CD8-positive, alpha-beta memory T cell (primary cell): ENCODE data around the gene KCNH5. TPM values are rescaled to one million over a fixed set of nuclear protein-coding genes. Genes with fewer than 3 reads are reported as not detected.

Experiments
- CTCF ChIA-PET: fragments of 350-600 bp; sonication (Branson Sonifier 250); formaldehyde crosslinking; loops from one replicate; lab custom pipeline; 2021; ENCODE audit warnings: antibody characterized with exemption; lab: Charles Lee
- POLR2A ChIA-PET: fragments of 350-600 bp; sonication (Branson Sonifier 250); formaldehyde crosslinking; loops from one replicate; lab custom pipeline; 2021; ENCODE audit warnings: antibody characterized with exemption; lab: Charles Lee
- DNase-seq, 5 donors: peaks; one replicate each; pipeline versions ENCODE4 v3.0.0 to v3.0.0-alpha.2; 2020 to 2022; ENCODE audit warnings: mixed read lengths in 1 of 5
- H3K27ac ChIP-seq: one replicate; pipeline ENCODE4 v1.7.0; 2013; ENCODE audit warnings: low read depth, mild to moderate bottlenecking, low read length, moderate library complexity
- H3K27me3 ChIP-seq: 2 replicates; pipeline ENCODE4 v1.7.0; 2013; ENCODE audit warnings: low read length, mild to moderate bottlenecking; ENCODE audit not compliant: insufficient read depth, poor library complexity, severe bottlenecking
- H3K36me3 ChIP-seq: 2 replicates; pipeline ENCODE4 v1.7.0; 2013; ENCODE audit warnings: mild to moderate bottlenecking, low read length, moderate library complexity; ENCODE audit not compliant: insufficient read depth
- H3K4me1 ChIP-seq: 2 replicates; pipeline ENCODE4 v1.7.0; 2013; ENCODE audit warnings: mild to moderate bottlenecking, low read length, moderate library complexity; ENCODE audit not compliant: insufficient read depth
- H3K4me3 ChIP-seq: 2 replicates; pipeline ENCODE4 v1.7.0; 2013; ENCODE audit warnings: mild to moderate bottlenecking, low read length
- H3K9me3 ChIP-seq: 2 replicates; pipeline ENCODE4 v1.7.0; 2013; ENCODE audit warnings: mild to moderate bottlenecking, low read length
- H3K27ac Mint-ChIP-seq, 8 donors: one replicate each; pipeline ENCODE4 v1.8.0; 2020 to 2021; ENCODE audit warnings: mixed read lengths in 8 of 8, mild to moderate bottlenecking in 6 of 8, inconsistent platforms in 3 of 8, moderate library complexity in 3 of 8
- H3K27me3 Mint-ChIP-seq, 2 donors: one replicate each; pipeline ENCODE4 v1.8.0; 2020 to 2021; ENCODE audit warnings: mixed read lengths in 2 of 2, mild to moderate bottlenecking in 1 of 2, moderate library complexity in 1 of 2
- H3K36me3 Mint-ChIP-seq, 3 donors: one replicate each; pipeline ENCODE4 v1.8.0; 2020 to 2021; ENCODE audit warnings: mixed read lengths in 3 of 3, inconsistent platforms in 1 of 3, mild to moderate bottlenecking in 1 of 3
- H3K4me1 Mint-ChIP-seq, 3 donors: one replicate each; pipeline ENCODE4 v1.8.0; 2020 to 2021; ENCODE audit warnings: mixed read lengths in 3 of 3, inconsistent platforms in 1 of 3, mild to moderate bottlenecking in 1 of 3
- H3K4me3 Mint-ChIP-seq, 7 donors: one replicate each; pipeline ENCODE4 v1.8.0; 2020 to 2021; ENCODE audit warnings: mixed read lengths in 7 of 7, mild to moderate bottlenecking in 6 of 7, moderate library complexity in 4 of 7, inconsistent platforms in 2 of 7
- H3K9me3 Mint-ChIP-seq, 5 donors: one replicate each; pipeline ENCODE4 v1.8.0; 2020 to 2022; ENCODE audit warnings: mixed read lengths in 5 of 5, mild to moderate bottlenecking in 3 of 5, moderate library complexity in 2 of 5, inconsistent platforms in 1 of 5
- polyA plus RNA-seq: library from polyadenylated mRNA; unstranded; fragments of 300-500 nt; fragmentation: Illumina TruSeq; gene quantifications from one replicate; pipeline ENCODE4 v1.2.3, GENCODE V29; 2021
- total RNA-seq, 2 experiments: library from RNA; stranded (reverse); gene quantifications; one replicate each; pipeline ENCODE4 v1.2.3, GENCODE V29; 2021

KCNH5 gene
- total and polyA plus RNA-seq, 3 experiments from 2014 or later = not detected

DNA sequence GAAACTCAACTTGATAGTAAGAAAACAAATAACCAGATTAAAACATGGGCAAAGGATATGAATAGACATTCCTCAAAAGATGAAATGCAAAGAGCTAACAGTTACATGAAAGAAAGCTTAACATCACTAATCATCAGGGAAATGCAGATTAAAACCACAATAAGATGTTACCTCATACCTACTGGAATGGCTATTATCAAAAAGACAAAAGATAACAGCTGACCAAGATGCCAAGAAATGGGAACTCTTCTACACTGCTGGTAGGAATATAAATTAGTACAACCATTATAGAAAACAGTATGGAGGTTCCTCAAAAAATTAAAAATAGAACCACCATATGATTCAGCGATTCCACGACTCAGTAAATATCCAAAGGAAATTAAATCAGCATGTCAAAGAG, 18.8 kb downstream of the KCNH5 start:
- Histone ChIP-seq H3K27me3 (no peaks in the 10 kb centered on the region), H3K4me3 (no peak overlapping the region), H3K4me1 (no peaks in the 10 kb centered on the region), H3K36me3 (no peaks in the 10 kb centered on the region), H3K9me3 (no peaks in the 10 kb centered on the region), H3K27ac (no peak overlapping the region)
- H3K9me3 Mint-ChIP-seq = peaks cover 0 to 3% (median 2%) of the 10 kb centered on the region in 5 donors
- H3K27me3 Mint-ChIP-seq = peaks cover 1 to 3% of the 10 kb centered on the region in 2 donors
- no peaks in the 10 kb centered on the region for H3K36me3 Mint-ChIP-seq
- H3K4me1 Mint-ChIP-seq = no peaks in the 10 kb centered on the region
- no peak overlapping the region for H3K4me3 Mint-ChIP-seq
- POLR2A ChIA-PET = no interaction called here
- no peak for DNase-seq
- H3K27ac Mint-ChIP-seq = no peak overlapping the region
- CTCF ChIA-PET = no interaction called here

- no peak overlapping the region for H3K4me3 ChIP-seq
- H3K9me3 Mint-ChIP-seq = peaks cover 0 to 4% (median 0%) of the 10 kb centered on the region in 5 donors
- H3K4me1 Mint-ChIP-seq = no peaks in the 10 kb centered on the region
- no peaks in the 10 kb centered on the region for H3K36me3 ChIP-seq
- no peaks in the 10 kb centered on the region for H3K27me3 ChIP-seq
- CTCF ChIA-PET = no interaction called here
- POLR2A ChIA-PET = no interaction called here
- no peaks in the 10 kb centered on the region for H3K27me3 Mint-ChIP-seq
- no peaks in the 10 kb centered on the region for H3K36me3 Mint-ChIP-seq
- no peaks in the 10 kb centered on the region for H3K4me1 ChIP-seq
- H3K4me3 Mint-ChIP-seq = no peak overlapping the region
- no peaks in the 10 kb centered on the region for H3K9me3 ChIP-seq
- H3K27ac ChIP-seq = no peak overlapping the region
- no peak overlapping the region for H3K27ac Mint-ChIP-seq
- DNase-seq = no peak
These were observed 30.6 kb downstream of the KCNH5 start for GRCh38 chr14:63014621-63015020.

DNA sequence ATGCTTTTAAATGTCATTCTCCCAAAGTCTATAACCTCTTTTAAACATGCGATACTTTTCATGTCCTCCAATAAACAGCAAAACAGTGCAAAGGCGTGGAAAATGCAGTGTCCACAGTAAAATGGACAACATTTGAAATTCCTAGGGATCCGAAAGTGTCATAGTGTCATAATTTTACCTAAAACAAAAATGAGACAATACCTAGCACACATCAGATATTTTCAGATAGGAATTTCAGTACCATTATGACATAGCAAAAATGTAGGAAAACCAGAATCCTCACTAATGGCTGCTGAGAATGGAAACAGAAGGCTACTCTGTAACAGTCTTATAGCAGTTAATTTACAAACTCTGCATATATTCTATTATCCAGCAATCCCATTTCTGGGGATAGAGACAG, 33.1 kb downstream of the KCNH5 start:
- H3K4me3 ChIP-seq = no peak overlapping the region
- H3K36me3 ChIP-seq = no peaks in the 10 kb centered on the region
- H3K27ac ChIP-seq = no peak overlapping the region
- H3K9me3 ChIP-seq = no peaks in the 10 kb centered on the region
- H3K4me3 Mint-ChIP-seq = no peak overlapping the region
- no peak for DNase-seq
- H3K27me3 Mint-ChIP-seq = no peaks in the 10 kb centered on the region
- H3K36me3 Mint-ChIP-seq = no peaks in the 10 kb centered on the region
- POLR2A ChIA-PET = no interaction called here
- H3K4me1 Mint-ChIP-seq = no peaks in the 10 kb centered on the region
- peaks cover 0 to 4% (median 0%) of the 10 kb centered on the region in 5 donors for H3K9me3 Mint-ChIP-seq
- no peak overlapping the region for H3K27ac Mint-ChIP-seq
- CTCF ChIA-PET = no interaction called here
- no peaks in the 10 kb centered on the region for H3K27me3 ChIP-seq
- no peaks in the 10 kb centered on the region for H3K4me1 ChIP-seq

DNA sequence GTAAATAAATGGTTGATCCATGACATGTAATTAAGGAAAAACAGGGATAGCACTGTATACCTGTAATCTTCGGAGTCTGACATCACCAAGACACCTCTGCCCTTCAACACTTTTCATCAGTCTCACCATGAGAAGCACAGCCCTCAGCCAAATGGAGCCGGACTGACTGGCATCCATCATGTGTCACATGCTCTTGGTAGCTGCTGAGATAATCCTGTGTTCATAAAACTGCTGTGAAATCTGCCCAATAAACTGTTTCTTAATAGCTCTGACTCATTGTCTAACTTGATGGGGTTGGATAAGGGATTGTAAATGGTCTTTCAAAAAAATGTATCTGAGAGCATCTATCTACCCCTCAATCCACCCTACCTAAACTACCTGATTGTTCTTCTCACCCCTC, 33.6 kb downstream of the KCNH5 start:
- no peaks in the 10 kb centered on the region for H3K36me3 ChIP-seq
- Mint-ChIP-seq H3K4me1 (no peaks in the 10 kb centered on the region), H3K27me3 (no peaks in the 10 kb centered on the region), H3K9me3 (peaks cover 0 to 4% (median 0%) of the 10 kb centered on the region in 5 donors), H3K4me3 (no peak overlapping the region), H3K36me3 (no peaks in the 10 kb centered on the region), H3K27ac (no peak overlapping the region)
- no peak overlapping the region for H3K27ac ChIP-seq
- no peaks in the 10 kb centered on the region for H3K27me3 ChIP-seq
- ChIA-PET POLR2A (no interaction called here), CTCF (no interaction called here)
- no peak overlapping the region for H3K4me3 ChIP-seq
- DNase-seq = no peak
- H3K9me3 ChIP-seq = no peaks in the 10 kb centered on the region
- H3K4me1 ChIP-seq = no peaks in the 10 kb centered on the region

- Histone ChIP-seq H3K36me3 (no peaks in the 10 kb centered on the region), H3K4me3 (no peak overlapping the region), H3K27ac (no peak overlapping the region), H3K9me3 (no peaks in the 10 kb centered on the region), H3K4me1 (no peaks in the 10 kb centered on the region), H3K27me3 (no peaks in the 10 kb centered on the region)
- Mint-ChIP-seq H3K4me1 (no peaks in the 10 kb centered on the region), H3K9me3 (peaks cover 0 to 4% (median 0%) of the 10 kb centered on the region in 5 donors), H3K4me3 (no peak overlapping the region), H3K36me3 (no peaks in the 10 kb centered on the region), H3K27ac (no peak overlapping the region), H3K27me3 (no peaks in the 10 kb centered on the region)
- DNase-seq = no peak
- POLR2A ChIA-PET = no interaction called here
- CTCF ChIA-PET = no interaction called here
These were observed 35.8 kb downstream of the KCNH5 start for GRCh38 chr14:63009495-63009894.

DNA sequence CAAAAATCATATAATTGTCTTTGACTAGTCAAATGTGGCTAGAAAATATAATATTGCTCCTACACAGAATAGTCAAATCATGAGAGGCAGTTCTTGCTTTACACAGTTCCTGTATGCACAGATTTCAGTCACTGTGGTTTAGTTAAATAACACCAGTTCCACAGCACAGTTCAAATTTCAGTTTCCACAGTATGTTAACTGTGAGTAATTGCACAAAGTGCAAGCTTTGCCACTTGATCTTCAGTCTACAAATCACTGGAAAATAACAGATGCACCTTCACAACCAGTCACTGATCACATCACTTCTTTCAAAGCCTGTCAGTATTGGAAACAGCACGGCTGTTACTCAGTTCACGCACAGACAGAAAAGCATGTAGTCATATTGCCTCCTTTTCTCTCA, 38.7 kb downstream of the KCNH5 start:
- Histone ChIP-seq H3K27ac (no peak overlapping the region), H3K36me3 (no peaks in the 10 kb centered on the region), H3K9me3 (no peaks in the 10 kb centered on the region), H3K4me3 (no peak overlapping the region), H3K4me1 (no peaks in the 10 kb centered on the region), H3K27me3 (no peaks in the 10 kb centered on the region)
- no peak overlapping the region for H3K27ac Mint-ChIP-seq
- H3K4me1 Mint-ChIP-seq = no peaks in the 10 kb centered on the region
- no peak overlapping the region for H3K4me3 Mint-ChIP-seq
- H3K36me3 Mint-ChIP-seq = no peaks in the 10 kb centered on the region
- peaks cover 0 to 4% (median 0%) of the 10 kb centered on the region in 5 donors for H3K9me3 Mint-ChIP-seq
- no peak for DNase-seq
- CTCF ChIA-PET = no interaction called here
- POLR2A ChIA-PET = no interaction called here
- no peaks in the 10 kb centered on the region for H3K27me3 Mint-ChIP-seq

GRCh38 chr14:62994096-62994495, 51.2 kb downstream of the KCNH5 start:
- ChIA-PET POLR2A (no interaction called here), CTCF (no interaction called here)
- Mint-ChIP-seq H3K27me3 (no peaks in the 10 kb centered on the region), H3K4me1 (no peaks in the 10 kb centered on the region), H3K4me3 (no peak overlapping the region), H3K36me3 (no peaks in the 10 kb centered on the region), H3K9me3 (peaks cover 0 to 3% (median 0%) of the 10 kb centered on the region in 5 donors), H3K27ac (no peak overlapping the region)
- H3K27ac ChIP-seq = no peak overlapping the region
- H3K4me3 ChIP-seq = no peak overlapping the region
- DNase-seq = no peak
- H3K27me3 ChIP-seq = no peaks in the 10 kb centered on the region
- H3K4me1 ChIP-seq = no peaks in the 10 kb centered on the region
- no peaks in the 10 kb centered on the region for H3K36me3 ChIP-seq
- no peaks in the 10 kb centered on the region for H3K9me3 ChIP-seq

- ChIA-PET CTCF (no interaction called here), POLR2A (no interaction called here)
- no peak for DNase-seq
- no peak overlapping the region for H3K27ac ChIP-seq
- no peaks in the 10 kb centered on the region for H3K4me1 ChIP-seq
- Mint-ChIP-seq H3K27me3 (no peaks in the 10 kb centered on the region), H3K4me1 (no peaks in the 10 kb centered on the region), H3K4me3 (no peak overlapping the region), H3K27ac (no peak overlapping the region), H3K9me3 (peaks cover 0 to 3% (median 0%) of the 10 kb centered on the region in 5 donors), H3K36me3 (peaks cover 0 to 2% (median 0%) of the 10 kb centered on the region in 3 donors)
- H3K27me3 ChIP-seq = no peaks in the 10 kb centered on the region
- H3K36me3 ChIP-seq = no peaks in the 10 kb centered on the region
- no peaks in the 10 kb centered on the region for H3K9me3 ChIP-seq
- no peak overlapping the region for H3K4me3 ChIP-seq
These were observed 56.3 kb downstream of the KCNH5 start for GRCh38 chr14:62988967-62989366.

GRCh38 chr14:62983821-62984220, 61.4 kb downstream of the KCNH5 start:
- Mint-ChIP-seq H3K27me3 (peaks cover 0 to 2% of the 10 kb centered on the region in 2 donors), H3K4me1 (no peaks in the 10 kb centered on the region), H3K4me3 (no peak overlapping the region), H3K36me3 (peaks cover 0 to 2% (median 0%) of the 10 kb centered on the region in 3 donors), H3K27ac (no peak overlapping the region), H3K9me3 (peaks cover 0 to 12% (median 0%) of the 10 kb centered on the region in 5 donors)
- DNase-seq = no peak
- Histone ChIP-seq H3K27me3 (no peaks in the 10 kb centered on the region), H3K27ac (no peak overlapping the region), H3K36me3 (no peaks in the 10 kb centered on the region), H3K9me3 (no peaks in the 10 kb centered on the region), H3K4me3 (no peak overlapping the region), H3K4me1 (no peaks in the 10 kb centered on the region)
- ChIA-PET POLR2A (no interaction called here), CTCF (no interaction called here)
